Activated naive CD4-positive, alpha-beta T cell treated with anti-CD3 and anti-CD28 coated beads for 36 hours (primary cell): ENCODE measurements around the gene TNRC6A. TPM values are rescaled to one million over a fixed set of nuclear protein-coding genes. Genes with fewer than 3 reads are reported as not detected.

ENCODE experiments used
- CTCF ChIA-PET: fragments of 350-600 bp; sonication (Branson Sonifier 250); formaldehyde crosslinking; loops from one replicate; lab custom pipeline; 2021; ENCODE audit warnings: antibody characterized with exemption; lab: Charles Lee
- DNase-seq: peaks from one replicate; pipeline ENCODE4 v3.0.0-alpha.2; 2020
- H3K27ac Mint-ChIP-seq: one replicate; pipeline ENCODE4 v1.8.0; 2021; ENCODE audit warnings: mild to moderate bottlenecking, mixed read lengths
- H3K27me3 Mint-ChIP-seq: one replicate; pipeline ENCODE4 v1.8.0; 2021; ENCODE audit warnings: low read depth, mixed read lengths
- H3K36me3 Mint-ChIP-seq: one replicate; pipeline ENCODE4 v1.8.0; 2021; ENCODE audit warnings: low read depth, mixed read lengths
- H3K4me1 Mint-ChIP-seq: one replicate; pipeline ENCODE4 v1.8.0; 2021; ENCODE audit warnings: low read depth, mixed read lengths
- H3K4me3 Mint-ChIP-seq: one replicate; pipeline ENCODE4 v1.8.0; 2021; ENCODE audit warnings: mild to moderate bottlenecking, moderate library complexity, mixed read lengths
- H3K9me3 Mint-ChIP-seq: one replicate; pipeline ENCODE4 v1.8.0; 2021; ENCODE audit warnings: mixed read lengths
- intact Hi-C: fragments of 100-400 bp; cut with micrococcal nuclease; formaldehyde crosslinking; loops from one replicate; pipeline ENCODE4 v1.15.1; 2023
- total RNA-seq, 2 experiments: library from RNA; stranded (reverse); gene quantifications; one replicate each; pipeline ENCODE4 v1.2.3, GENCODE V29; 2021

The TNRC6A gene
- total RNA-seq, 2 experiments from 2014 or later: 37.2 to 39.0 TPM

GRCh38 chr16:24764916-24765315 is 35.5 kb downstream of the TNRC6A start:
- H3K27ac Mint-ChIP-seq: no peak overlapping the region
- peaks cover 33% of the 10 kb centered on the region for H3K4me1 Mint-ChIP-seq
- H3K4me3 Mint-ChIP-seq: no peak overlapping the region
- no peak for DNase-seq
- peaks cover 21% of the 10 kb centered on the region for H3K36me3 Mint-ChIP-seq
- intact Hi-C loops: no loop called here
- CTCF ChIA-PET: no interaction called here
- H3K27me3 Mint-ChIP-seq: no peaks in the 10 kb centered on the region
- H3K9me3 Mint-ChIP-seq: no peaks in the 10 kb centered on the region

- no peak overlapping the region for H3K4me3 Mint-ChIP-seq
- no peaks in the 10 kb centered on the region for H3K27me3 Mint-ChIP-seq
- no peaks in the 10 kb centered on the region for H3K9me3 Mint-ChIP-seq
- CTCF ChIA-PET: interaction anchor here (0.7 kb wide), 2 partner anchors 11 to 189 kb away, joined by 3 read pairs; no protein-coding TSS in a partner anchor
- intact Hi-C loops: no loop called here
- H3K36me3 Mint-ChIP-seq: peaks cover 21% of the 10 kb centered on the region
- H3K4me1 Mint-ChIP-seq: peaks cover 42% of the 10 kb centered on the region
- no peak overlapping the region for H3K27ac Mint-ChIP-seq
- no peak for DNase-seq
These were observed 36.6 kb downstream of the TNRC6A start for GRCh38 chr16:24766057-24766456.

- Mint-ChIP-seq H3K9me3 (no peaks in the 10 kb centered on the region), H3K36me3 (peaks cover 24% of the 10 kb centered on the region), H3K4me3 (no peak overlapping the region), H3K27ac (peak overlapping the region; percentile 42), H3K27me3 (no peaks in the 10 kb centered on the region), H3K4me1 (peaks cover 37% of the 10 kb centered on the region)
- no peak for DNase-seq
- CTCF ChIA-PET: no interaction called here
- intact Hi-C loops: no loop called here
These were observed 40.4 kb downstream of the TNRC6A start for GRCh38 chr16:24769806-24770205.

- Mint-ChIP-seq H3K27me3 (no peaks in the 10 kb centered on the region), H3K27ac (no peak overlapping the region), H3K4me3 (no peak overlapping the region), H3K36me3 (peaks cover 26% of the 10 kb centered on the region), H3K9me3 (no peaks in the 10 kb centered on the region), H3K4me1 (peaks cover 36% of the 10 kb centered on the region)
- DNase-seq: no peak
- intact Hi-C loops: no loop called here
- CTCF ChIA-PET: interaction anchor here (0.6 kb wide), 1 partner anchor 255 kb away, joined by 3 read pairs; no protein-coding TSS in a partner anchor
These were observed 41.8 kb downstream of the TNRC6A start for GRCh38 chr16:24771132-24771778.

GRCh38 chr16:24771779-24772157 is 42.3 kb downstream of the TNRC6A start:
- DNase-seq: no peak
- intact Hi-C loops: no loop called here
- Mint-ChIP-seq H3K4me1 (peaks cover 36% of the 10 kb centered on the region), H3K27ac (no peak overlapping the region), H3K36me3 (peaks cover 27% of the 10 kb centered on the region), H3K4me3 (no peak overlapping the region), H3K27me3 (no peaks in the 10 kb centered on the region), H3K9me3 (no peaks in the 10 kb centered on the region)
- CTCF ChIA-PET: interaction anchor here (0.6 kb wide), 1 partner anchor 256 kb away, joined by 3 read pairs; no protein-coding TSS in a partner anchor

- intact Hi-C loops: no loop called here
- peaks cover 39% of the 10 kb centered on the region for H3K36me3 Mint-ChIP-seq
- CTCF ChIA-PET: no interaction called here
These were observed 44.4 kb downstream of the TNRC6A start for GRCh38 chr16:24773771-24774427.

GRCh38 chr16:24774510-24774909 is 45.1 kb downstream of the TNRC6A start:
- intact Hi-C loops: no loop called here
- CTCF ChIA-PET: no interaction called here
- no peak for DNase-seq
- peaks cover 40% of the 10 kb centered on the region for H3K36me3 Mint-ChIP-seq
- H3K27ac Mint-ChIP-seq: no peak overlapping the region
- H3K9me3 Mint-ChIP-seq: no peaks in the 10 kb centered on the region
- no peaks in the 10 kb centered on the region for H3K27me3 Mint-ChIP-seq
- H3K4me1 Mint-ChIP-seq: peaks cover 30% of the 10 kb centered on the region
- H3K4me3 Mint-ChIP-seq: no peak overlapping the region

More at GRCh38 chr16:24773771-24774427, 44.4 kb downstream of the TNRC6A start:
- H3K4me1 Mint-ChIP-seq: peaks cover 32% of the 10 kb centered on the region
- no peak overlapping the region for H3K4me3 Mint-ChIP-seq
- DNase-seq: no peak
- no peaks in the 10 kb centered on the region for H3K9me3 Mint-ChIP-seq
- H3K27me3 Mint-ChIP-seq: no peaks in the 10 kb centered on the region
- H3K27ac Mint-ChIP-seq: peak overlapping the region; percentile 47

- intact Hi-C loops: no loop called here
- Mint-ChIP-seq H3K9me3 (no peaks in the 10 kb centered on the region), H3K36me3 (peaks cover 41% of the 10 kb centered on the region), H3K27ac (no peak overlapping the region), H3K4me1 (peaks cover 21% of the 10 kb centered on the region), H3K4me3 (no peak overlapping the region), H3K27me3 (no peaks in the 10 kb centered on the region)
- no peak for DNase-seq
- CTCF ChIA-PET: no interaction called here
These were observed 46.0 kb downstream of the TNRC6A start for GRCh38 chr16:24775455-24775854.

GRCh38 chr16:24776501-24777220 is 47.2 kb downstream of the TNRC6A start:
- H3K27me3 Mint-ChIP-seq: no peaks in the 10 kb centered on the region
- no peaks in the 10 kb centered on the region for H3K9me3 Mint-ChIP-seq
- H3K4me3 Mint-ChIP-seq: no peak overlapping the region
- H3K27ac Mint-ChIP-seq: no peak overlapping the region
- intact Hi-C loops: no loop called here
- peaks cover 47% of the 10 kb centered on the region for H3K36me3 Mint-ChIP-seq
- DNase-seq: no peak
- CTCF ChIA-PET: interaction anchor here (0.5 to 0.7 kb wide), 2 partner anchors 72 to 229 kb away, joined by 3 to 7 read pairs; no protein-coding TSS in a partner anchor
- H3K4me1 Mint-ChIP-seq: peaks cover 13% of the 10 kb centered on the region

GRCh38 chr16:24778671-24779070 is 49.2 kb downstream of the TNRC6A start:
- CTCF ChIA-PET: no interaction called here
- peaks cover 47% of the 10 kb centered on the region for H3K36me3 Mint-ChIP-seq
- DNase-seq: no peak
- peaks cover 9% of the 10 kb centered on the region for H3K4me1 Mint-ChIP-seq
- no peak overlapping the region for H3K4me3 Mint-ChIP-seq
- H3K27me3 Mint-ChIP-seq: no peaks in the 10 kb centered on the region
- intact Hi-C loops: no loop called here
- peak overlapping the region; percentile 6 for H3K27ac Mint-ChIP-seq
- H3K9me3 Mint-ChIP-seq: no peaks in the 10 kb centered on the region

- DNase-seq: no peak
- CTCF ChIA-PET: interaction anchor here (0.8 kb wide), 1 partner anchor 248 kb away, joined by 5 read pairs; no protein-coding TSS in a partner anchor
- peak overlapping the region; percentile 63 for H3K27ac Mint-ChIP-seq
- no peaks in the 10 kb centered on the region for H3K9me3 Mint-ChIP-seq
- H3K27me3 Mint-ChIP-seq: no peaks in the 10 kb centered on the region
- H3K4me3 Mint-ChIP-seq: no peak overlapping the region
- intact Hi-C loops: no loop called here
- H3K4me1 Mint-ChIP-seq: no peaks in the 10 kb centered on the region
- peaks cover 48% of the 10 kb centered on the region for H3K36me3 Mint-ChIP-seq
These were observed 51.8 kb downstream of the TNRC6A start for GRCh38 chr16:24781256-24781655.

GRCh38 chr16:24784121-24784520 is 54.7 kb downstream of the TNRC6A start:
- no peak for DNase-seq
- H3K36me3 Mint-ChIP-seq: peaks cover 34% of the 10 kb centered on the region
- H3K9me3 Mint-ChIP-seq: no peaks in the 10 kb centered on the region
- H3K27ac Mint-ChIP-seq: no peak overlapping the region
- H3K4me1 Mint-ChIP-seq: no peaks in the 10 kb centered on the region
- no peak overlapping the region for H3K4me3 Mint-ChIP-seq
- CTCF ChIA-PET: no interaction called here
- H3K27me3 Mint-ChIP-seq: no peaks in the 10 kb centered on the region
- intact Hi-C loops: no loop called here
